AG04450 (cell line): ENCODE data around the gene GABRB1. TPM values are rescaled to one million over a fixed set of nuclear protein-coding genes. Genes with fewer than 3 reads are reported as not detected.

ENCODE experiments used
- CTCF ChIA-PET: fragments of 300-600, 350-600 bp; formaldehyde crosslinking; extraction: SDS; loops from one replicate; lab custom pipeline; 2022; ENCODE audit warnings: antibody characterized with exemption, inconsistent platforms; lab: Charles Lee
- POLR2A ChIA-PET: fragments of 350-600 bp; formaldehyde crosslinking; extraction: SDS; loops from one replicate; lab custom pipeline; 2021; ENCODE audit warnings: antibody characterized with exemption, inconsistent platforms; lab: Yijun Ruan, JAX
- DNase-seq: peaks from one replicate; pipeline ENCODE4 v3.0.0-alpha.2; 2011; ENCODE audit warnings: low read depth, low spot score
- H3K27ac ChIP-seq: one replicate; pipeline ENCODE4 v1.5.1; 2012; ENCODE audit warnings: low read depth, low read length, control low read depth
- H3K27me3 ChIP-seq: one replicate; pipeline ENCODE4 v1.6.0; 2012; ENCODE audit warnings: low read length; ENCODE audit not compliant: control insufficient read depth, insufficient read depth
- H3K4me3 ChIP-seq: 2 replicates; pipeline ENCODE4 v1.5.1; 2011; ENCODE audit warnings: mild to moderate bottlenecking, low read depth, low read length, control low read depth
- H3K9me3 ChIP-seq: 2 replicates; pipeline ENCODE4 v1.5.1; 2012; ENCODE audit warnings: low read length; ENCODE audit not compliant: control insufficient read depth, insufficient read depth
- polyA plus RNA-seq: library from polyadenylated mRNA; depleted of rRNA; stranded (reverse); fragments of >200 nt; gene quantifications from 2 replicates; pipeline ENCODE4 v1.2.3, GENCODE V29; 2011
- TF ChIP-seq, protein P1 (sequence below): IDR thresholded peaks from 2 replicates; pipeline ENCODE4 v1.5.1; 2011; ENCODE audit warnings: low read depth, low read length, control low read depth, inconsistent platforms

Gene GABRB1
- polyA plus RNA-seq, 1 experiment, result 8.1 TPM

DNA sequence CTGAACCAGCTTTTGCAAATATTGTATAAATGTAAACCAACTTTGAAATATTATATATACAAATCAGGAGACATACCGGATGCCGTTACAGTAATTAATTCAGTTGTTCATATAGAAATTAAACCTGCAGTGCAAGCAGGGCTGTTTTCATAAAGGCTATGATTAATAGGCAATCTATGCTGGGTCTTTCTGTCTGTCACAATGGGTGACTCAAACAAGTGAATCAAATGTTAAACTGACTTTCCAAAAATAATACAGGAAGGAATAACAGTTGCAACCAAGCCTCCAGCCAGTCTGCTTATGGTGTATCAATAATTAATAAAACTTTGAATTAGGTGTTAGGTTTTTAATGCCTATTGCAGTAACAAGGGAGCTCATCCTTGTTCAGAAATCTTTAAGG, 43.9 kb downstream of the GABRB1 start:
- no peaks in the 10 kb centered on the region for H3K9me3 ChIP-seq
- TF ChIP-seq, protein P1, sequence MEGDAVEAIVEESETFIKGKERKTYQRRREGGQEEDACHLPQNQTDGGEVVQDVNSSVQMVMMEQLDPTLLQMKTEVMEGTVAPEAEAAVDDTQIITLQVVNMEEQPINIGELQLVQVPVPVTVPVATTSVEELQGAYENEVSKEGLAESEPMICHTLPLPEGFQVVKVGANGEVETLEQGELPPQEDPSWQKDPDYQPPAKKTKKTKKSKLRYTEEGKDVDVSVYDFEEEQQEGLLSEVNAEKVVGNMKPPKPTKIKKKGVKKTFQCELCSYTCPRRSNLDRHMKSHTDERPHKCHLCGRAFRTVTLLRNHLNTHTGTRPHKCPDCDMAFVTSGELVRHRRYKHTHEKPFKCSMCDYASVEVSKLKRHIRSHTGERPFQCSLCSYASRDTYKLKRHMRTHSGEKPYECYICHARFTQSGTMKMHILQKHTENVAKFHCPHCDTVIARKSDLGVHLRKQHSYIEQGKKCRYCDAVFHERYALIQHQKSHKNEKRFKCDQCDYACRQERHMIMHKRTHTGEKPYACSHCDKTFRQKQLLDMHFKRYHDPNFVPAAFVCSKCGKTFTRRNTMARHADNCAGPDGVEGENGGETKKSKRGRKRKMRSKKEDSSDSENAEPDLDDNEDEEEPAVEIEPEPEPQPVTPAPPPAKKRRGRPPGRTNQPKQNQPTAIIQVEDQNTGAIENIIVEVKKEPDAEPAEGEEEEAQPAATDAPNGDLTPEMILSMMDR, result no peak
- CTCF ChIA-PET, result interaction anchor here (1.0 to 4.4 kb wide), 3 partner anchors 15 to 47 kb away, joined by 4 to 31 read pairs (median 7); no protein-coding TSS in a partner anchor
- no peak overlapping the region for H3K4me3 ChIP-seq
- H3K27me3 ChIP-seq, result no peaks in the 10 kb centered on the region
- POLR2A ChIA-PET, result interaction anchor here (0.7 kb wide), 1 partner anchor 65 kb away, joined by 3 read pairs; no protein-coding TSS in a partner anchor
- DNase-seq, result no peak
- no peak overlapping the region for H3K27ac ChIP-seq

DNA sequence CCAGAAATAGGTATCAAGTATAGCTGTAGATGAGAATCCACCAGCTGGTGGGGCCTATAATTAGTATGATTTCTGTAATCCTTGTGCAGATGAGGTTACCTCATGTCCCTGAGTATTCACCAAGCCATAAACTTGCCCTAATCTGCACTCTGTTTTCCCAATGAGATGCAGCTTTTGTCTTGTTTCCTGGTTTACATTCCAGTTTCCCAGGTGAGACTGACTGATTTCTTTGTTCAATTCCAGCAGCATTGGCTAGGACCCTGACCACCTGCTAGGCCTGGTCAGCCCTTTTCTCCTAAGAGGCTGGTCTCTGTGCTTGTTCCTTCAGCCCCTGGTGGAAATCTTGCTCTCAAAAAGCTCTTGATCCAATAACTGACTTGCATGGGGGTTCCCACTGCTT, 44.6 kb downstream of the GABRB1 start:
- ChIA-PET POLR2A (no interaction called here), CTCF (interaction anchor here (4.4 kb wide), 1 partner anchor 46 kb away, joined by 31 read pairs; no protein-coding TSS in a partner anchor)

DNA sequence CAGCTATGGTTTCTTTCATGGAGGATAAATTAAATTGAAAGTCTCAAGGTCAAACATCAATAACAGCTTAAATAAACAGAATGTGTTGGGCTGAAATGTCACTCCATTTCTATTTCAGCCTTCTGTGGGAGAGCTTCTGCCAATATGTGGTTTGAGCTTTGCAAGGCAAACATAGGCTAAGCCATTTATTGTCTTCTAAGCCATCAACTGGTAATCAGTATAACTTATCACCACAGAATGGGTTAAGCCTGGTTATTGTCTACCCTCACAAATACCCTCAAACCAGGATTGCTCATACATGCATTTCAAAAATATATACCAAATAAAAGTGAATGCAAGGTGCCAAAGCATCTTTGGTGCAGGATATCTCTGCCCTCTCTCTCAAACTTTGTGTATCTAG, 52.7 kb downstream of the GABRB1 start:
- ChIA-PET POLR2A (no interaction called here), CTCF (interaction anchor here (0.6 to 4.0 kb wide), 2 partner anchors 38 to 153 kb away, joined by 3 to 14 read pairs; no protein-coding TSS in a partner anchor)
- no peaks in the 10 kb centered on the region for H3K9me3 ChIP-seq
- no peak overlapping the region for H3K27ac ChIP-seq
- DNase-seq, result no peak
- no peaks in the 10 kb centered on the region for H3K27me3 ChIP-seq
- TF ChIP-seq, protein P1, result no peak
- H3K4me3 ChIP-seq, result no peak overlapping the region

More for the DNA sequence above, 44.6 kb downstream of the GABRB1 start:
- DNase-seq, result no peak
- H3K9me3 ChIP-seq, result no peaks in the 10 kb centered on the region
- H3K4me3 ChIP-seq, result no peak overlapping the region
- no peak overlapping the region for H3K27ac ChIP-seq
- TF ChIP-seq, protein P1, result no peak
- no peaks in the 10 kb centered on the region for H3K27me3 ChIP-seq

DNA sequence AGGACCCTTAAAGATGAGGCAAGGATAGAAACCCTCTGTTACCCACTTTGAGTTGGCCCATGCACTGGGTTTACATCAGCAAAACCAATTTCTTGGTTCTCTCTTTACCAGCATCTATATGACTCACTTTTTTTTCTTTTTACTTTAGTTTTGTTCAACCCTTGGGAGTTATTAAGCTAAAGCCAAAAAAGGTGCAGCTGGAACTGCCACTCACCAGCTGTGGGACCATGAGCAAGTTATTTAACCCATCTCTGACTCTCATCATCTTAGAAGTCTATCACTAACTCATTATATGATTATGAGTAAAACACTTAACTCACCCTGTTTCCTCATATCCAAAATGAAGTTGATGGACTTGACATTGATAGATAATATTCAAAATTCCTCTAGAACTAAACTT, 53.4 kb downstream of the GABRB1 start:
- no peak for DNase-seq

DNA sequence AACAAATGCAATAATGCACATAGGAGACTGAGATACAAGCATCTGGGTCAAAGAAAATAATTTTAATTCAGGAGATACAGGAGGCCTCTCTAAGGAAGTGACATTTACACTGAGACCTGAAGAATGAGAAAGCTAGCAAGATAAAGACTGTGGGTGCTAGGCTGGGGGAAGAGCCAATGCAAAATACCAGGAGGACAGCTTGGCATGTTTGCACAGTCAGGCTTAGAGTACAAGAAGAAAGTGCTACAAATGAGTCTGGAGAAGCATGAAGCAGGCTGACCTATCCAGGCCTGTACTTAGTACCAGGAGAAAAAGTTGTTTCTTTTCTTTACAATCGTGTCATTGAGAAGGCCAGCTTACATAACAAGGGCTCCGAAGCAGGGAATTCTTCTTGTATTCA, 56.9 kb downstream of the GABRB1 start:
- CTCF ChIA-PET, result interaction anchor here (1.1 kb wide), 1 partner anchor 35 kb away, joined by 4 read pairs; no protein-coding TSS in a partner anchor

More for the DNA sequence above, 53.4 kb downstream of the GABRB1 start:
- TF ChIP-seq, protein P1, result no peak
- H3K9me3 ChIP-seq, result no peaks in the 10 kb centered on the region
- no peak overlapping the region for H3K27ac ChIP-seq
- H3K4me3 ChIP-seq, result no peak overlapping the region
- no peaks in the 10 kb centered on the region for H3K27me3 ChIP-seq
- ChIA-PET POLR2A (no interaction called here), CTCF (interaction anchor here (4.0 kb wide), 1 partner anchor 37 kb away, joined by 14 read pairs; no protein-coding TSS in a partner anchor)

More for the DNA sequence above, 56.9 kb downstream of the GABRB1 start:
- H3K27me3 ChIP-seq, result no peaks in the 10 kb centered on the region
- H3K4me3 ChIP-seq, result no peak overlapping the region
- DNase-seq, result no peak
- H3K27ac ChIP-seq, result no peak overlapping the region
- POLR2A ChIA-PET, result no interaction called here
- H3K9me3 ChIP-seq, result no peaks in the 10 kb centered on the region
- TF ChIP-seq, protein P1, result no peak
